GM12878 (cell line): ENCODE results near the gene NFATC2. TPM values are rescaled to one million over a fixed set of nuclear protein-coding genes. Genes with fewer than 3 reads are reported as not detected.
A peak's percentile ranks its signal among the peaks of the same experiment; 100 is the strongest.

Experiments
- ATAC-seq: fragments of 200-7000 bp; cut with Tn5 transposase; 3 replicates; pipeline ENCODE4 v1.9.1; 2020; ENCODE audit warnings: mild to moderate bottlenecking, moderate library complexity
- BruUV-seq: library from RNA; stranded (reverse); fragments of 400-500 nt; replicated peaks from 2 replicates; lab custom pipeline; 2021; lab: Mats Ljungman, UMichigan
- CTCF ChIA-PET: fragments of 300-600 bp; sonication (Branson Sonifier 250); formaldehyde crosslinking; extraction: SDS; loops from one replicate; lab custom pipeline; 2021; ENCODE audit warnings: inconsistent platforms; lab: Yijun Ruan, JAX
- POLR2A ChIA-PET: fragments of 350-600 bp; formaldehyde crosslinking; extraction: SDS; loops from one replicate; lab custom pipeline; 2021; ENCODE audit warnings: inconsistent platforms; lab: Charles Lee
- RAD21 ChIA-PET: fragments of 300-600 bp; sonication (Branson Sonifier 250); formaldehyde crosslinking; loops from one replicate; lab custom pipeline; 2023; ENCODE audit warnings: antibody characterized with exemption; ENCODE audit not compliant: unreplicated experiment; lab: Charles Lee
- SMC1A ChIA-PET: fragments of 300-600 bp; sonication (Branson Sonifier 250); formaldehyde crosslinking; loops from one replicate; lab custom pipeline; 2023; ENCODE audit not compliant: unreplicated experiment, uncharacterized antibody; lab: Charles Lee
- DNase-seq: peaks from one replicate; pipeline ENCODE4 v3.0.0-alpha.2; 2011; ENCODE audit warnings: low read depth, low spot score
- FAIRE-seq: peaks from 3 replicates; lab custom pipeline; 2011; peaks lifted over from hg19 to GRCh38; lab: Jason Lieb, UNC
- H2AFZ ChIP-seq: 2 replicates; pipeline ENCODE4 v1.6.0; 2011; ENCODE audit warnings: low read depth, low read length, control low read depth; ENCODE audit not compliant: control insufficient read depth
- H3K27ac ChIP-seq: 2 replicates; pipeline ENCODE4 v1.5.1; 2011; ENCODE audit warnings: control low read depth; ENCODE audit not compliant: control insufficient read depth, insufficient read depth
- H3K27me3 ChIP-seq, 2 experiments: replicated peaks in 1 of 2; 2 replicates each; pipeline versions ENCODE4 v1.6.0 to v1.6.1; 2011; ENCODE audit warnings: low read length in 1 of 2; ENCODE audit not compliant: control insufficient read depth in 2 of 2, insufficient read depth in 2 of 2
- H3K36me3 ChIP-seq, 2 experiments: 2 replicates each; pipeline ENCODE4 v1.5.1; 2011; ENCODE audit warnings: low read length in 1 of 2; ENCODE audit not compliant: control insufficient read depth in 2 of 2, insufficient read depth in 2 of 2
- H3K4me1 ChIP-seq: 2 replicates; pipeline ENCODE4 v1.6.1; 2011; ENCODE audit warnings: mild to moderate bottlenecking, low read length, moderate library complexity, mixed read lengths; ENCODE audit not compliant: control insufficient read depth, insufficient read depth
- H3K4me2 ChIP-seq: 2 replicates; pipeline ENCODE4 v1.6.0; 2011; ENCODE audit warnings: control low read depth; ENCODE audit not compliant: control insufficient read depth, insufficient read depth
- H3K4me3 ChIP-seq: fragments of 200-600 bp; sonication (generic); 2 replicates; pipeline ENCODE4 v1.5.1; 2016
- H3K79me2 ChIP-seq: 2 replicates; pipeline ENCODE4 v1.6.0; 2011; ENCODE audit warnings: low read length; ENCODE audit not compliant: control insufficient read depth, insufficient read depth
- H3K9ac ChIP-seq: 2 replicates; pipeline ENCODE4 v1.8.0; 2011; ENCODE audit warnings: low read length, control low read depth, mixed read lengths; ENCODE audit not compliant: control insufficient read depth, insufficient read depth
- H3K9me3 ChIP-seq: replicated peaks from 3 replicates; pipeline ENCODE4 v1.5.1; 2011; ENCODE audit warnings: mild to moderate bottlenecking, low read length; ENCODE audit not compliant: control insufficient read depth, insufficient read depth
- H4K20me1 ChIP-seq: 2 replicates; pipeline ENCODE4 v1.6.0; 2011; ENCODE audit not compliant: control insufficient read depth, insufficient read depth
- EP300 ChIP-seq, 2 experiments: fragments of 150-350 bp in 1 of 2; IDR thresholded peaks; 2 replicates each; pipeline ENCODE4 v1.6.1; 2011 to 2012; ENCODE audit warnings: low read depth in 2 of 2, low read length in 2 of 2, borderline replicate concordance in 1 of 2, improper control_type of control experiment in 1 of 2, inconsistent platforms in 1 of 2; ENCODE audit not compliant: control insufficient read depth in 1 of 2
- ETV6 ChIP-seq, 2 experiments: fragments of 450-650 bp in 1 of 2; IDR thresholded peaks in 1 of 2; conservative IDR thresholded peaks in 1 of 2; 2 replicates each; pipeline ENCODE4 v1.6.1; 2014; ENCODE audit warnings: antibody characterized with exemption in 1 of 2, borderline replicate concordance in 1 of 2, low read depth in 1 of 2, mild to moderate bottlenecking in 1 of 2, moderate library complexity in 1 of 2
- MLLT1 ChIP-seq: fragments of 450-650 bp; IDR thresholded peaks from 2 replicates; pipeline ENCODE4 v1.6.1; 2016; ENCODE audit warnings: mild to moderate bottlenecking
- MTA3 ChIP-seq: IDR thresholded peaks from 2 replicates; pipeline ENCODE4 v1.6.1; 2012; ENCODE audit warnings: low read length, inconsistent platforms, borderline replicate concordance
- NFYA ChIP-seq: IDR thresholded peaks from 2 replicates; pipeline ENCODE4 v1.6.1; 2011; ENCODE audit warnings: low read depth, mild to moderate bottlenecking, low read length, improper control_type of control experiment, borderline replicate concordance
- PAX5 ChIP-seq: IDR thresholded peaks from 2 replicates; pipeline ENCODE4 v1.6.1; 2011; ENCODE audit warnings: low read depth, low read length, borderline replicate concordance
- POLR2A ChIP-seq: IDR thresholded peaks from 2 replicates; pipeline ENCODE4 v1.6.1; 2011; ENCODE audit warnings: low read depth, mild to moderate bottlenecking, low read length
- RAD21 ChIP-seq: IDR thresholded peaks from 2 replicates; pipeline ENCODE4 v1.6.1; 2011; ENCODE audit warnings: mild to moderate bottlenecking, low read depth, low read length, moderate library complexity; ENCODE audit not compliant: insufficient read depth
- RBBP5 ChIP-seq: fragments of 200-600 bp; sonication (generic); conservative IDR thresholded peaks from 2 replicates; pipeline ENCODE4 v1.6.1; 2016
- REST ChIP-seq: IDR thresholded peaks from 2 replicates; pipeline ENCODE4 v1.6.1; 2012; ENCODE audit warnings: mild to moderate bottlenecking, low read depth, low read length
- SIN3A ChIP-seq: IDR thresholded peaks from 2 replicates; pipeline ENCODE4 v1.6.1; 2012; ENCODE audit warnings: low read depth, low read length, improper control_type of control experiment
- SIX5 ChIP-seq: IDR thresholded peaks from 2 replicates; pipeline ENCODE4 v1.6.1; 2011; ENCODE audit warnings: mild to moderate bottlenecking, low read depth, low read length, moderate library complexity; ENCODE audit not compliant: severe bottlenecking
- SKIL ChIP-seq: fragments of 450-650 bp; IDR thresholded peaks from 2 replicates; pipeline ENCODE4 v1.6.1; 2017; ENCODE audit warnings: mild to moderate bottlenecking, low read depth, inconsistent platforms; ENCODE audit not compliant: poor library complexity, severe bottlenecking
- WGBS: methylation state at CpG from one replicate; pipeline ENCODE4 v1.1.6; 2016; ENCODE audit warnings: low lambda C conversion rate; ENCODE audit not compliant: insufficient replicate concordance, insufficient coverage; ENCODE audit errors: missing lambda C conversion rate; 5-methylcytosine and 5-hydroxymethylcytosine counted together
- in situ Hi-C: fragments of 300-500 bp; cut with MboI; formaldehyde crosslinking; loops from 9 replicates; pipeline ENCODE4 v1.14.3; 2018; ENCODE audit warnings: mixed read lengths
- intact Hi-C: fragments of 100-400 bp; cut with micrococcal nuclease; formaldehyde crosslinking; loops from one replicate; pipeline ENCODE4 v1.14.2; 2022; ENCODE audit not compliant: unreplicated experiment
- polyA plus RNA-seq, 11 experiments: library from polyadenylated mRNA; depleted of rRNA in 4 of 11; unstranded in 6 of 11; stranded (reverse) in 5 of 11; fragments of >200 nt; fragmentation: Nextera tagmentation in 4 of 11; fragmentation: Illumina TruSeq in 1 of 11; extraction: Ambion mirVana in 4 of 11; extraction: Trizol in 1 of 11; gene quantifications; 1 replicate in 1 of 11; 2 replicates in 10 of 11; pipeline versions ENCODE4 v1.2.1 to v1.2.3, GENCODE V29; 2011 to 2016; ENCODE audit warnings: inconsistent platforms in 2 of 11, missing spikeins in 2 of 11, low read depth in 1 of 11
- total RNA-seq, 4 experiments: library from RNA; depleted of rRNA in 3 of 4; stranded (reverse); fragments of >200 nt in 3 of 4; fragmentation: Illumina TruSeq in 1 of 4; extraction: Trizol in 1 of 4; gene quantifications; 2 replicates each; pipeline versions ENCODE4 v1.2.1 to v1.2.3, GENCODE V29; 2013 to 2021

NFATC2 gene
- total and polyA plus RNA-seq, 10 of the 15 experiments (the other 5 are each of a cell fraction or from before 2014, with no cell fraction given): 3.3 to 20.0 (median 7.3) TPM

GRCh38 chr20:51535075-51535386 lies 7.5 kb downstream of the NFATC2 start:
- H3K9me3 ChIP-seq: no peaks in the 10 kb centered on the region
- ChIA-PET CTCF (no interaction called here), POLR2A (no interaction called here), RAD21 (interaction anchor here (0.9 to 1.4 kb wide), 2 partner anchors 8 to 149 kb away, joined by 4 to 6 read pairs; no protein-coding TSS in a partner anchor), SMC1A (interaction anchor here (1.3 to 1.5 kb wide), 2 partner anchors 60 to 112 kb away, joined by 3 read pairs; no protein-coding TSS in a partner anchor)
- in situ Hi-C loops (no loop called here), intact Hi-C loops (no loop called here)
- FAIRE-seq (no peak), ATAC-seq (no peak), DNase-seq (no peak)
- peak overlapping the region; percentile 24; the same call in 1 of the 2 replicates for H3K9ac ChIP-seq
- no TSS peak for BruUV-seq
- TF ChIP-seq EP300 (IDR thresholded peaks at IDR 0.05; ENCODE audit: borderline replicate concordance in 1 of 2, control insufficient read depth in 1 of 2, low read depth in 2 of 2, low read length in 2 of 2) (no peak), SIX5 (no peak), RAD21 (no peak), NFYA (no peak), REST (no peak), SIN3A (no peak), MLLT1 (no peak), POLR2A (no peak), ETV6 (conservative IDR thresholded peaks at IDR 0.05 in 1 of 2, IDR thresholded peaks at IDR 0.05 in 1 of 2; ENCODE audit: borderline replicate concordance in 1 of 2, low read depth in 1 of 2) (no peak), RBBP5 (no peak), MTA3 (no peak), PAX5 (no peak), SKIL (no peak)
- 16% methylated on average over 4 of the region's 4 CpGs for WGBS
- no peaks in the 10 kb centered on the region for H4K20me1 ChIP-seq
- H3K27me3 ChIP-seq: no peaks in the 10 kb centered on the region
- H3K36me3 ChIP-seq: no peaks in the 10 kb centered on the region; a peak in 1 of 4 replicates
- H3K4me3 ChIP-seq: no peak overlapping the region
- peaks cover 66% of the 10 kb centered on the region for H3K4me1 ChIP-seq
- 0 out of 2 replicates have a peak overlapping the region, but pooled peaks have one; percentile 11 for H3K27ac ChIP-seq
- peak overlapping the region; percentile 68 for H3K4me2 ChIP-seq
- H2AFZ ChIP-seq: no peak overlapping the region
- H3K79me2 ChIP-seq: peaks cover 65% of the 10 kb centered on the region
